K562 (cell line): ENCODE results near the gene SCUBE2. TPM values are rescaled to one million over a fixed set of nuclear protein-coding genes. Genes with fewer than 3 reads are reported as not detected.

ENCODE experiments used
- ATAC-seq: fragments of 200-7000 bp; cut with Tn5 transposase; 3 replicates; pipeline ENCODE4 v1.9.1; 2020; ENCODE audit warnings: moderate library complexity
- BruUV-seq: library from RNA; stranded (reverse); fragments of 400-500 nt; replicated peaks from 2 replicates; lab custom pipeline; 2021; lab: Mats Ljungman, UMichigan
- CTCF ChIA-PET: fragments of 300-600 bp; formaldehyde crosslinking; extraction: SDS; loops from one replicate; lab custom pipeline; 2021; ENCODE audit warnings: low intra/inter-chr PET ratio; lab: Yijun Ruan, JAX
- POLR2A ChIA-PET: fragments of 300-600, 350-650 bp; sonication (Branson Sonifier 250); formaldehyde crosslinking; extraction: SDS; loops from one replicate; lab custom pipeline; 2021; ENCODE audit warnings: antibody characterized with exemption, inconsistent platforms; lab: Yijun Ruan, JAX
- DNase-seq, 4 experiments: peaks; one replicate each; pipeline versions ENCODE4 v3.0.0 to v3.0.0-alpha.2; 2011 to 2018; ENCODE audit warnings: low spot score in 3 of 4, mixed read lengths in 3 of 4; ENCODE audit errors: extremely low read depth in 1 of 4
- FAIRE-seq: peaks from 2 replicates; lab custom pipeline; 2011; peaks lifted over from hg19 to GRCh38; lab: Jason Lieb, UNC
- H2AFZ ChIP-seq: 2 replicates; pipeline ENCODE4 v1.6.0; 2011; ENCODE audit warnings: low read depth, low read length, control low read depth, inconsistent platforms
- H3K27ac ChIP-seq: fragments of 200-600 bp; 3 replicates; pipeline ENCODE4 v1.8.0; 2011; ENCODE audit warnings: low read depth, mild to moderate bottlenecking, control low read depth, inconsistent platforms, low read length, moderate library complexity, mixed read lengths; ENCODE audit errors: extremely low read depth
- H3K27me3 ChIP-seq, 2 experiments: fragments of 300-600 bp in 1 of 2; 2 replicates in 1 of 2; 3 replicates in 1 of 2; pipeline versions ENCODE4 v1.6.0 to v1.8.0; 2011; ENCODE audit warnings: inconsistent platforms in 2 of 2, low read length in 2 of 2, mild to moderate bottlenecking in 1 of 2, mixed read lengths in 1 of 2, moderate library complexity in 1 of 2; ENCODE audit not compliant: control insufficient read depth in 2 of 2, insufficient read depth in 2 of 2
- H3K36me3 ChIP-seq: fragments of 300-600 bp; 3 replicates; pipeline ENCODE4 v1.8.0; 2011; ENCODE audit warnings: mild to moderate bottlenecking, low read length, inconsistent platforms; ENCODE audit not compliant: control insufficient read depth, insufficient read depth
- H3K4me1 ChIP-seq, 2 experiments: fragments of 200-600 bp in 1 of 2; replicated peaks in 1 of 2; 2 replicates in 1 of 2; 3 replicates in 1 of 2; pipeline versions ENCODE4 v1.5.1 to v1.8.0; 2011; ENCODE audit warnings: inconsistent platforms in 2 of 2, low read length in 2 of 2, mild to moderate bottlenecking in 1 of 2, mixed read lengths in 1 of 2, moderate library complexity in 1 of 2; ENCODE audit not compliant: control insufficient read depth in 2 of 2, insufficient read depth in 2 of 2
- H3K4me2 ChIP-seq: 2 replicates; pipeline ENCODE4 v1.6.1; 2011; ENCODE audit warnings: low read length, control low read depth, inconsistent platforms, mixed read lengths; ENCODE audit not compliant: insufficient read depth
- H3K4me3 ChIP-seq: fragments of 200-600 bp; sonication (generic), shearing (Covaris generic); 2 replicates; pipeline ENCODE4 v1.5.1; 2016; ENCODE audit warnings: control low read depth, inconsistent platforms
- H3K79me2 ChIP-seq: fragments of 200-600 bp; 3 replicates; pipeline ENCODE4 v1.8.0; 2011; ENCODE audit warnings: low read length, inconsistent platforms; ENCODE audit not compliant: control insufficient read depth, insufficient read depth
- H3K9ac ChIP-seq, 2 experiments: 2 replicates each; pipeline versions ENCODE4 v1.6.0 to v1.6.1; 2011; ENCODE audit warnings: low read depth in 2 of 2, low read length in 2 of 2, control low read depth in 1 of 2, inconsistent platforms in 1 of 2, mild to moderate bottlenecking in 1 of 2, mixed read lengths in 1 of 2; ENCODE audit not compliant: insufficient read depth in 1 of 2
- H3K9me1 ChIP-seq: one replicate; pipeline ENCODE4 v1.6.0; 2011; ENCODE audit warnings: inconsistent platforms, mild to moderate bottlenecking, low read length, moderate library complexity; ENCODE audit not compliant: control insufficient read depth, insufficient read depth
- H3K9me3 ChIP-seq: replicated peaks from 2 replicates; pipeline ENCODE4 v1.5.1; 2011; ENCODE audit warnings: low read depth, low read length, inconsistent platforms; ENCODE audit not compliant: control insufficient read depth, insufficient read depth
- H4K20me1 ChIP-seq: replicated peaks from 2 replicates; pipeline ENCODE4 v1.6.1; 2011; ENCODE audit warnings: low read length, inconsistent platforms, mixed read lengths; ENCODE audit not compliant: control insufficient read depth, insufficient read depth
- BRF1 ChIP-seq: IDR thresholded peaks from 3 replicates; pipeline ENCODE4 v1.6.1; 2011; ENCODE audit warnings: borderline replicate concordance, mild to moderate bottlenecking; ENCODE audit not compliant: insufficient read length; ENCODE audit errors: extremely low read depth
- FOSL1 ChIP-seq: fragments of 200-800 bp; sonication (Bioruptor generic); conservative IDR thresholded peaks from 2 replicates; pipeline ENCODE4 v1.6.1; 2016; ENCODE audit warnings: missing genetic modification characterization, missing compliant biosample characterization
- MEIS2 ChIP-seq: fragments of 450-650 bp; IDR thresholded peaks from 2 replicates; pipeline ENCODE4 v1.6.1; 2014; ENCODE audit warnings: mild to moderate bottlenecking; ENCODE audit not compliant: partially characterized antibody
- RBM34 ChIP-seq: fragments of 200-400 bp; formaldehyde crosslinking; IDR thresholded peaks from 2 replicates; pipeline ENCODE4 v1.6.1; 2018; ENCODE audit warnings: low read length, borderline replicate concordance; ENCODE audit not compliant: insufficient read depth
- SNRNP70 ChIP-seq: fragments of 200-400 bp; formaldehyde crosslinking; optimal IDR thresholded peaks from 2 replicates; pipeline ENCODE3; 2017; ENCODE audit warnings: low read depth, low read length
- SRSF3 ChIP-seq: fragments of 200-400 bp; formaldehyde crosslinking; IDR thresholded peaks from 2 replicates; pipeline ENCODE4 v1.6.1; 2016; ENCODE audit warnings: mild to moderate bottlenecking, low read length, moderate library complexity; ENCODE audit not compliant: insufficient read depth
- TCFL5 ChIP-seq: fragments of 250-450 bp; sonication (Bioruptor Pico); conservative IDR thresholded peaks from 2 replicates; pipeline ENCODE4 v1.6.1; 2021; ENCODE audit warnings: mild to moderate bottlenecking, moderate library complexity, matching md5 sums
- ZNF655 ChIP-seq: fragments of 250-450 bp; sonication (Bioruptor Pico); IDR thresholded peaks from 2 replicates; pipeline ENCODE4 v1.5.0; 2021
- WGBS: fragments of 100-300 bp; shearing (Covaris generic); methylation state at CpG from one replicate; pipeline ENCODE4 v1.1.6; 2016; ENCODE audit warnings: low coverage, mixed read lengths; ENCODE audit not compliant: insufficient coverage; ENCODE audit errors: missing lambda C conversion rate; 5-methylcytosine and 5-hydroxymethylcytosine counted together
- in situ Hi-C: fragments of 300-500 bp; cut with MboI; formaldehyde crosslinking; loops from 4 replicates; pipeline ENCODE4 v1.15.0; 2018; ENCODE audit warnings: inconsistent platforms, mixed read lengths
- intact Hi-C: fragments of 100-400 bp; cut with micrococcal nuclease; formaldehyde crosslinking; loops from 2 replicates; pipeline ENCODE4 v1.14.2; 2022
- polyA plus RNA-seq, 8 experiments: library from polyadenylated mRNA; depleted of rRNA in 4 of 8; stranded (reverse) in 5 of 8; unstranded in 3 of 8; fragments of >200 nt; fragmentation: Nextera tagmentation in 2 of 8; fragmentation: Illumina TruSeq in 1 of 8; extraction: Ambion mirVana in 2 of 8; extraction: Trizol in 1 of 8; gene quantifications; 2 replicates each; pipeline versions ENCODE4 v1.2.1 to v1.2.3, GENCODE V29; 2011 to 2014; ENCODE audit warnings: inconsistent platforms in 1 of 8, missing spikeins in 1 of 8
- total RNA-seq, 7 experiments: library from RNA; depleted of rRNA in 6 of 7; stranded (reverse); fragments of >200 nt in 6 of 7; fragmentation: Illumina TruSeq in 2 of 7; extraction: Trizol in 2 of 7; gene quantifications; 2 replicates each; pipeline versions ENCODE4 v1.2.1 to v1.2.3, GENCODE V29; 2011 to 2021; ENCODE audit warnings: low replicate concordance in 1 of 7

SCUBE2 gene
- total and polyA plus RNA-seq, 9 of the 15 experiments (the other 6 are each of a cell fraction or from before 2014, with no cell fraction given), result 0.06 to 0.40 (median 0.07) TPM; not detected in 6

DNA sequence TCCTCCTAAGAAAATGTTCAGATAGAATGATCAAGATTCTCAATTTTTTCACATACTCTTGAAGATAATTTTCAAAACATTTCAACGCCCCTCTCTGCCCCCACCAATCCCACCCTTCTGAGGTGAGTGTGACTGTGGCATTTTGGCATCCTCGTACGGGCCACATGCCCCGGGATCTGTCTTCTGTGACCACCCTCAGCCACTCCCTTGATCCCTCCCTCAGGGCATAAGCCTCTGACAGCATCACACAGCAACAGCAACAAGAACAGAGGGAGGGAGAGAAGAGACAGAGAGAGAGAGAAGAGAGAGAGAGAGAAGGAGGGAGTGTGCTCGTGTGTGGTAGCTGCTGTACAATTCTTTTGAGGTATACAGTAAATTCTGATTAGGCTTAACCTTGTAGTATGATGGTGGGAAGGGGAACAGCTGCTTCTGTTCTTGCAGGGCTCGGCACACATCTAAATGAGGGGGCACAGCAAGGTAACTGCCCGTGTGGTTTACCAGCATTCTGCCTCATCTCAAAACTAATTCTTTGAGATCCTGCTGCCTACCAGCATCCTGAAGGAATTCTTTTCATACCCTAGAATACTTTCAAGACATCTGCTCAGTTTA is 21.4 kb downstream of the SCUBE2 start:
- in situ Hi-C loops (no loop called here), intact Hi-C loops (no loop called here)
- no peak for FAIRE-seq
- TF ChIP-seq MEIS2, result no peak
- no peak for TF ChIP-seq FOSL1
- TF ChIP-seq RBM34, result no peak
- TF ChIP-seq ZNF655, result no peak
- TF ChIP-seq TCFL5 (CRISPR knock-in tag), result no peak
- TF ChIP-seq SNRNP70, result no peak
- TF ChIP-seq SRSF3, result no peak
- TF ChIP-seq BRF1, result no peak
- ChIA-PET CTCF (no interaction called here), POLR2A (interaction anchor here (0.7 kb wide), 1 partner anchor 16 kb away, joined by 4 read pairs; no protein-coding TSS in a partner anchor)
- no peak overlapping the region for H3K9ac ChIP-seq
- H3K4me3 ChIP-seq, result no peak overlapping the region
- DNase-seq, result no peak
- no peak overlapping the region for H3K27ac ChIP-seq
- no peak overlapping the region for H2AFZ ChIP-seq
- H3K9me1 ChIP-seq, result no peaks in the 10 kb centered on the region
- no peaks in the 10 kb centered on the region for H3K9me3 ChIP-seq
- no peak overlapping the region for H3K4me2 ChIP-seq
- no peaks in the 10 kb centered on the region for H3K36me3 ChIP-seq
- no peaks in the 10 kb centered on the region for H4K20me1 ChIP-seq
- peaks cover 27 to 64% of the 10 kb centered on the region in 2 experiments for H3K27me3 ChIP-seq
- ATAC-seq, result no peak
- no peaks in the 10 kb centered on the region for H3K79me2 ChIP-seq
- WGBS, result 0% methylated on average over 5 of the region's 7 CpGs
- no TSS peak for BruUV-seq
- H3K4me1 ChIP-seq, result peaks cover 0 to 5% of the 10 kb centered on the region in 2 experiments; a peak in 1 of 5 replicates
